Sigmoid colon (tissue), 7 donors: ENCODE measurements around the gene SNAP47. TPM values are rescaled to one million over a fixed set of nuclear protein-coding genes. Genes with fewer than 3 reads are reported as not detected.

ENCODE experiments used
- DNase-seq: peaks from one replicate; pipeline ENCODE4 v3.0.0-alpha.2; 2019
- H3K27ac ChIP-seq, 4 donors: fragments of 200-600 bp; sonication (generic); one replicate each; pipeline ENCODE4 v1.5.1; 2016 to 2019; ENCODE audit warnings: mild to moderate bottlenecking in 1 of 4
- H3K27me3 ChIP-seq, 3 donors: fragments of 200-600 bp; sonication (generic); one replicate each; pipeline ENCODE4 v1.5.1; 2019; ENCODE audit warnings: mild to moderate bottlenecking in 1 of 3
- H3K36me3 ChIP-seq, 4 donors: fragments of 200-600 bp; sonication (generic); one replicate each; pipeline ENCODE4 v1.5.1; 2016 to 2019
- H3K4me1 ChIP-seq, 4 donors: fragments of 200-600 bp; sonication (generic); one replicate each; pipeline ENCODE4 v1.5.1; 2017 to 2019
- H3K4me3 ChIP-seq, 4 donors: fragments of 200-600 bp; sonication (generic); one replicate each; pipeline ENCODE4 v1.5.1; 2017 to 2019; ENCODE audit warnings: mild to moderate bottlenecking in 2 of 4, moderate library complexity in 1 of 4
- H3K9me3 ChIP-seq, 4 donors: fragments of 200-600 bp in 3 of 4; sonication (generic) in 3 of 4; one replicate each; pipeline versions ENCODE4 v1.5.1 to v1.6.1; 2013 to 2019
- EP300 ChIP-seq, 4 donors: sonication (generic); formaldehyde crosslinking; IDR thresholded peaks; one replicate each; pipeline ENCODE4 v1.6.1; 2017; ENCODE audit warnings: antibody characterized with exemption in 4 of 4
- POLR2A ChIP-seq, 2 donors: fragments of 450-650 bp; IDR thresholded peaks; one replicate each; pipeline ENCODE4 v1.6.1; 2016; ENCODE audit warnings: antibody characterized with exemption in 2 of 2, mild to moderate bottlenecking in 2 of 2, moderate library complexity in 2 of 2
- POLR2AphosphoS5 ChIP-seq, 4 donors: sonication (generic); formaldehyde crosslinking; IDR thresholded peaks; one replicate each; pipeline ENCODE4 v1.6.1; 2017; ENCODE audit warnings: antibody characterized with exemption in 4 of 4
- WGBS, 2 donors: extraction: QIAGEN DNeasy Blood & Tissue Kit; methylation state at CpG; one replicate each; pipeline ENCODE4 v1.1.7; 2013; 5-methylcytosine and 5-hydroxymethylcytosine counted together
- intact Hi-C: fragments of 100-400 bp; cut with DNase I; formaldehyde crosslinking; loops from one replicate; pipeline ENCODE4 v1.15.1; 2023
- polyA plus RNA-seq, 3 donors: library from polyadenylated mRNA; stranded (reverse); fragments of 200-250 nt; gene quantifications; one replicate each; pipeline ENCODE4 v1.2.3, GENCODE V29; 2013
- total RNA-seq, 4 donors: library from RNA; depleted of rRNA; stranded (reverse); fragments of >200 nt; gene quantifications; one replicate each; pipeline ENCODE4 v1.1.0, GENCODE V29; 2016
- TF ChIP-seq, protein P1 (sequence below), 4 experiments: fragments of 450-650 bp in 3 of 4; fragments of 200-600 bp in 1 of 4; IDR thresholded peaks; one replicate each; pipeline ENCODE4 v1.5.1; 2016 to 2019; ENCODE audit warnings: antibody characterized with exemption in 4 of 4, mild to moderate bottlenecking in 3 of 4, moderate library complexity in 2 of 4
- donor health status: healthy with polysubstance abuse.
- donor health status: Bipolar disorder and iron deficiency.
- donor health status: healthy.

The SNAP47 gene
- total and polyA plus RNA-seq, 7 donors: 13.8 to 51.6 (median 33.9) TPM

DNA sequence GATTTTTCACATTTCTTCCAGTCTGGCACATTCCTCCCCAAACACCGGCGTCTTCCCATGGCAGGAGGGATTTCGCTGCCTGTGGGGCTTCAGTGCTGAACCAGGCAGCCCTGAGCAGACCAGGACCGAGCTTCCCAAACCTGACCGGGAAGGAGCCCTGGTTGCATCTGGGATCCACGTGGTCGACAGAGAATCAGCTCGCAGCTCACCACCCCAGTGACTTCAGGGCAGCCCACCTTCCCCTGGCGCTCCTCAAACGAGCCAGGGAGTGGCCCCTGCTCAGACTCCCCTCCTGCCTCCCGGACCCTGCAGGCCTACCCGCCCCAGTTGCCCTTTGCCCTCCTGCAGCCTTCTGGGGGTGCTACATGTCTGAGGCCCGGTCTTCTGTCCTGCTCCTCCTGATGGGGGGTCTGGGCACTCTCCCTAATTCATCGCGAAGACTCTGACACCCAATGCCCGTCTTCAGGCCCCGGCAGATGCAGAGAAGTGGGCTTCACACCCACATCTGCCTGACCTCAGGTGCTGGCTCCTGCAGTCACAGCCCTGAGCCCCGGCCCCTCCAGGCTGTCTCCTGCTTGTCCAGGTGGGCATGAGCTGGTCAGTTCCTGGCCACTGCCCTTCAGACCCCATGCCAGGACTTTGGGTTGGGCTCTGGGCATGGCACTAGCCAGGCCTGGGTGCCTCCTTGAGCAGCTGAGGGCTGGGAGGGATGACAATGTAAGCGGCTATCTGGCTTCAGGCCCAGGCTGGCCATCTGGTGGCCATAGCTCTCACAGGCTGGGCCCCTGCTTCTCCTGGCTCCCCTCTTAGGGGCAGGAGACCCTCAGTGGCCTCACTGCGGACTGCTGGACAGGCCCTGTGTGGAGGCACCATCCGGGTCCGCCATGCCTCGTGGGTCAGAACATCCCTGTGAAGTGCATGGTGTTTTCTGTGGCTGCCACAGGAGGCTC lies 54.1 kb downstream of the SNAP47 start:
- no peaks in the 10 kb centered on the region for H3K9me3 ChIP-seq
- WGBS, 2 donors: 56 to 69% methylated on average over 23 of the region's 23 CpGs
- no peak for DNase-seq
- TF ChIP-seq POLR2AphosphoS5 (IDR thresholded peaks at IDR 0.05) (no peak), POLR2A (IDR thresholded peaks at IDR 0.05) (no peak)
- H3K36me3 ChIP-seq: no peaks in the 10 kb centered on the region
- intact Hi-C loops: no loop called here
- no peaks in the 10 kb centered on the region for H3K27me3 ChIP-seq
- peak overlapping the region; percentile 71 to 84 (median 80) for H3K27ac ChIP-seq
- H3K4me3 ChIP-seq: peak overlapping the region in 3 of 4 donors; percentile 54 to 61 (median 54)
- peaks cover 0 to 37% (median 29%) of the 10 kb centered on the region in 4 donors for H3K4me1 ChIP-seq

DNA sequence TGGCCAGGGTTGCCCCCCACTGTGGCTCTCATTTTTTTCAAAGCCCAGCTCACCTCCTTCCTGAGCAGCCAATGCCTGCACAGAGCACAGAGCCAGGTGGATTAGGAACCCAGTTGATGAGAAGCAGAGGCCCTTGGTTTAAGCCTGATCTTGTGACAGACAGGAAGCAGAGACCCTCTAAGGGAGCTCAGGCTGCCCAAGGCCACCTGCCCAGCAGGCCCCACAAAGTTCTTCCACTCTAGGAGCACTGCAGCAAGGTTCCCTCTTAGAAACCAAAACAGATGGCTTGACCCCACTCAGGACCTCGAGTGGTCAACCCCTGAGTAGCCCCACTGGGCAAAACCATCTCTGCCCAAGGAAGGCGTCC lies 54.8 kb downstream of the SNAP47 start:
- H3K27ac ChIP-seq: no peak overlapping the region
- peaks cover 0 to 43% (median 35%) of the 10 kb centered on the region in 4 donors for H3K4me1 ChIP-seq
- no peak for DNase-seq
- no peak overlapping the region for H3K4me3 ChIP-seq
- no peaks in the 10 kb centered on the region for H3K36me3 ChIP-seq
- 81 to 90% methylated on average over 2 of the region's 2 CpGs for WGBS, 2 donors
- intact Hi-C loops: no loop called here
- H3K9me3 ChIP-seq: no peaks in the 10 kb centered on the region
- H3K27me3 ChIP-seq: no peaks in the 10 kb centered on the region
- TF ChIP-seq, protein P1, sequence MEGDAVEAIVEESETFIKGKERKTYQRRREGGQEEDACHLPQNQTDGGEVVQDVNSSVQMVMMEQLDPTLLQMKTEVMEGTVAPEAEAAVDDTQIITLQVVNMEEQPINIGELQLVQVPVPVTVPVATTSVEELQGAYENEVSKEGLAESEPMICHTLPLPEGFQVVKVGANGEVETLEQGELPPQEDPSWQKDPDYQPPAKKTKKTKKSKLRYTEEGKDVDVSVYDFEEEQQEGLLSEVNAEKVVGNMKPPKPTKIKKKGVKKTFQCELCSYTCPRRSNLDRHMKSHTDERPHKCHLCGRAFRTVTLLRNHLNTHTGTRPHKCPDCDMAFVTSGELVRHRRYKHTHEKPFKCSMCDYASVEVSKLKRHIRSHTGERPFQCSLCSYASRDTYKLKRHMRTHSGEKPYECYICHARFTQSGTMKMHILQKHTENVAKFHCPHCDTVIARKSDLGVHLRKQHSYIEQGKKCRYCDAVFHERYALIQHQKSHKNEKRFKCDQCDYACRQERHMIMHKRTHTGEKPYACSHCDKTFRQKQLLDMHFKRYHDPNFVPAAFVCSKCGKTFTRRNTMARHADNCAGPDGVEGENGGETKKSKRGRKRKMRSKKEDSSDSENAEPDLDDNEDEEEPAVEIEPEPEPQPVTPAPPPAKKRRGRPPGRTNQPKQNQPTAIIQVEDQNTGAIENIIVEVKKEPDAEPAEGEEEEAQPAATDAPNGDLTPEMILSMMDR (IDR thresholded peaks at IDR 0.05): no peak
- TF ChIP-seq POLR2AphosphoS5 (IDR thresholded peaks at IDR 0.05): no peak
- TF ChIP-seq EP300 (IDR thresholded peaks at IDR 0.05): no peak
- no peak for TF ChIP-seq POLR2A (IDR thresholded peaks at IDR 0.05)

DNA sequence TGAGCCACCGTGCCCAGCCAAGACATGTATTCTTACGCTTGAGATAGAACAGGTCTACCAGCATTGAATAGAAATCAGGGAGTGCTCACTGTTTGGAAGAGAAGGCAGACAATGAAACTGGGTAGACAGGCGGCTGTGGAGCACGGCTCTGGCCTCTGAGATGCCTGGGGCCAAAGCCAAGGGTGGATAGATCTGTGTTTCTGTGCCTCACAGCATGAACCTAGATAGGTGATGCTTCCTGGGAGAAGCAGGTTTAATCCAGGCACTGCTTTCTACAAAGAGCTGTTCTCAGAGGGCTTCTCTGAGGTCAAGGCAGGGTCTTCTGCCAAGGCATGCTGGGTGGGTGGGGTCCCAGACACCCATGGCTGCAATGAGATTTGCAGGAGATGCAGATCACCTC lies 55.6 kb downstream of the SNAP47 start:
- 61 to 84% methylated on average over 4 of the region's 4 CpGs for WGBS, 2 donors
- Histone ChIP-seq H3K4me1 (peaks cover 0 to 50% (median 37%) of the 10 kb centered on the region in 4 donors), H3K36me3 (no peaks in the 10 kb centered on the region), H3K27ac (no peak overlapping the region), H3K9me3 (no peaks in the 10 kb centered on the region), H3K27me3 (no peaks in the 10 kb centered on the region), H3K4me3 (no peak overlapping the region)
- TF ChIP-seq POLR2A (IDR thresholded peaks at IDR 0.05) (no peak), POLR2AphosphoS5 (IDR thresholded peaks at IDR 0.05) (no peak), EP300 (IDR thresholded peaks at IDR 0.05) (no peak)
- TF ChIP-seq, protein P1 (IDR thresholded peaks at IDR 0.05): no peak
- intact Hi-C loops: no loop called here
- no peak for DNase-seq

DNA sequence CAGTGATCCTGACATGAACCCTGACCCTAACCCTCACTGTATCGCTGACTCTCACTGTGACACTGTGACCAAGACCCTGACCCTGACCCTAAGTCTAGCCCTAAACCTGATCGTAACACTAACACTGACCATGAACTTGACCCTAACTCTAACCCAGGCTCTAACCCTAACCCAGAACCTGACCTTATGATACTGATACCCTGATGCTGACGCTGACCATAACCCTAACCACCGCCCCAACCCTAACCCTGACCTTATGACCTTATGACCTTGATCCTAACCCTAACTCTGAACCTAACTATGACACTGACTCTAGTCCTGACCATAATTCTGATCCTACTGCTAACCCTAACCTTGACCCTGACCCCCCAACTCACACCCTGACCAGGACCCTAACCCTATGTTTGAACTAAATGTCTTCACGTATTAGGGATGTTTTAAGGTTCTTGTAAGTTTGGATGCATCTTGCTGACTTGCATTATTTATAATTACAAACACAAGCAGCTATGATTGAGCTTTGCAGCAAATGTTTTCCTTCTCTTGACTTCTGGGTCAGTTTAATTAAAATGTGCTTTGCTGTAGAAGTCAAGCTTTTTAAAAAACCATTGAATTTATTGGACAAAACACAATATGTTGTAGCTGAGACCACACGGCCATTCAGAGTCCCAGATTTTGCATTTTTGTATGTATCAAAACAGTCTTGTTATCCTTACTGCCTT lies 56.3 kb downstream of the SNAP47 start:
- Histone ChIP-seq H3K27me3 (no peaks in the 10 kb centered on the region), H3K27ac (no peak overlapping the region), H3K4me3 (no peak overlapping the region), H3K36me3 (no peaks in the 10 kb centered on the region), H3K9me3 (no peaks in the 10 kb centered on the region), H3K4me1 (peaks cover 0 to 44% (median 31%) of the 10 kb centered on the region in 4 donors)
- intact Hi-C loops: no loop called here
- DNase-seq: no peak
- WGBS, 2 donors: 86 to 90% methylated on average over 6 of the region's 6 CpGs
- TF ChIP-seq POLR2AphosphoS5 (IDR thresholded peaks at IDR 0.05) (no peak), EP300 (IDR thresholded peaks at IDR 0.05) (no peak), POLR2A (IDR thresholded peaks at IDR 0.05) (no peak)
- TF ChIP-seq, protein P1 (IDR thresholded peaks at IDR 0.05): no peak
